ENCODE data around the gene JADE1.

Gene JADE1

DNA sequence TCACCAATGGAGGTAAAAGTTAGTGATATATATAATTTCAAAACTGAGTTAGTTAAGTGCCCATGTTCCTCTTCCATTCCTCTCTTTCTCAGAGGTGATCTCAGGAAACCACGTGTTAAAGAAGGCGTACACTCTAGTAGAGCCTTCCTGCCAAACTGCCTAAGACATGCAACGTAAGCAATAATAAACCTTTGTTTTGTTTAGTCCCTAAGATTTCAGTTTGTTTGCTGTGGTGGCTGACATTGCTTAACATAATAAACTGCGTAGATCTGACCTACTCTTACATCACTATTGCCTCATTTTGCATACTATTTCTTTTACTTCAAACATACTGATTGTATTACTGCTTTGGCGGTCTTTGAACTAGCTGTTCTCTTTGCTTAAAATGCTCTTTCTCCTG is 99.2 kb downstream of the JADE1 start:
- Histone ChIP-seq H3K4me3 (ENCODE audit: low read depth, low read length) (no peak overlapping the region), H3K27ac (ENCODE audit: extremely low read depth, low read depth, low read length) (no peak overlapping the region), H3K9me3 (ENCODE audit: control insufficient read depth, insufficient read depth, low read depth, low read length) (no peaks in the 10 kb centered on the region), H3K36me3 (ENCODE audit: control insufficient read depth in 2 of 2, insufficient read depth in 1 of 2, low read length in 2 of 2) (no peaks in the 10 kb centered on the region), H3K4me1 (ENCODE audit: control insufficient read depth, insufficient read depth, low read length) (no peaks in the 10 kb centered on the region)
- POLR2A ChIA-PET, result no interaction called here
- TF ChIP-seq ZBTB20 (tag by site-specific recombination; IDR thresholded peaks at IDR 0.05) (no peak), ZFP37 (tag by site-specific recombination; IDR thresholded peaks at IDR 0.05) (no peak), ZNF473 (tag by site-specific recombination; IDR thresholded peaks at IDR 0.05) (no peak), PATZ1 (tag by site-specific recombination; IDR thresholded peaks at IDR 0.05) (no peak), ZNF623 (tag by site-specific recombination; IDR thresholded peaks at IDR 0.05) (no peak), ZNF221 (tag by site-specific recombination; IDR thresholded peaks at IDR 0.05; ENCODE audit: borderline replicate concordance) (no peak), ZNF560 (tag by site-specific recombination; IDR thresholded peaks at IDR 0.05; ENCODE audit: borderline replicate concordance) (no peak), GFI1B (tag by site-specific recombination; IDR thresholded peaks at IDR 0.05) (no peak)
- CTCF ChIA-PET, result no interaction called here

GRCh38 chr4:128913228-128913627 is 103.7 kb downstream of the JADE1 start:
- ChIA-PET CTCF (interaction anchor here (0.6 kb wide), 1 partner anchor 40 kb away, joined by 3 read pairs; no protein-coding TSS in a partner anchor), POLR2A (no interaction called here)
- Histone ChIP-seq H3K36me3 (ENCODE audit: control insufficient read depth in 2 of 2, insufficient read depth in 1 of 2, low read length in 2 of 2) (no peaks in the 10 kb centered on the region), H3K4me3 (ENCODE audit: low read depth, low read length) (no peak overlapping the region), H3K4me1 (ENCODE audit: control insufficient read depth, insufficient read depth, low read length) (no peaks in the 10 kb centered on the region), H3K27ac (ENCODE audit: extremely low read depth, low read depth, low read length) (no peak overlapping the region), H3K9me3 (ENCODE audit: control insufficient read depth, insufficient read depth, low read depth, low read length) (no peaks in the 10 kb centered on the region)
- TF ChIP-seq ZNF248 (tag by site-specific recombination; IDR thresholded peaks at IDR 0.05), result no peak

DNA sequence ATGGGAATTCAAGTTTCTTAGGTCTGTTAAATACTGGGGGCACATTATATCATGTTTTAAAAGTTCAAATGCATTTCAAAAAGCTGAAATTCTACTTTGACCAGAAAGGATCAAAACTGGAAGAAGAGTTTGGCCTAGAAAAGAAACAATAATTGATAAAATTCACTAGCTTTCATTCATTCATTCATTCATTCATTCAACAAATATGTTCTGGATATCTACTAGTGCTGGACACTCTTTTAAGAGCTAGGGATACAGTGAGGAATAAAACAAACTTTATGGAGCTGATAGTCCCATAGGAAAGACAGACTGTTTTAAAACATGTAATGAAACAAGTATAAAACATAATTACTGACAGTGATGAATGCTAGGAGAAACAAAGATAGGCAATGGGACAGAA is 106.0 kb downstream of the JADE1 start:
- TF ChIP-seq ZNF26 (tag by site-specific recombination; IDR thresholded peaks at IDR 0.05), result no peak
- no peak for TF ChIP-seq ZNF585B (tag by site-specific recombination; IDR thresholded peaks at IDR 0.05)
- TF ChIP-seq ZNF704 (tag by site-specific recombination; IDR thresholded peaks at IDR 0.05), result no peak
- TF ChIP-seq ZNF624 (tag by site-specific recombination; IDR thresholded peaks at IDR 0.05), result no peak
- TF ChIP-seq, protein P1, sequence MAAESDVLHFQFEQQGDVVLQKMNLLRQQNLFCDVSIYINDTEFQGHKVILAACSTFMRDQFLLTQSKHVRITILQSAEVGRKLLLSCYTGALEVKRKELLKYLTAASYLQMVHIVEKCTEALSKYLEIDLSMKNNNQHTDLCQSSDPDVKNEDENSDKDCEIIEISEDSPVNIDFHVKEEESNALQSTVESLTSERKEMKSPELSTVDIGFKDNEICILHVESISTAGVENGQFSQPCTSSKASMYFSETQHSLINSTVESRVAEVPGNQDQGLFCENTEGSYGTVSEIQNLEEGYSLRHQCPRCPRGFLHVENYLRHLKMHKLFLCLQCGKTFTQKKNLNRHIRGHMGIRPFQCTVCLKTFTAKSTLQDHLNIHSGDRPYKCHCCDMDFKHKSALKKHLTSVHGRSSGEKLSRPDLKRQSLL (tag by site-specific recombination; IDR thresholded peaks at IDR 0.05), result no peak
- TF ChIP-seq ZBTB1 (tag by site-specific recombination; IDR thresholded peaks at IDR 0.05), result no peak
- TF ChIP-seq ZNF626 (tag by site-specific recombination; IDR thresholded peaks at IDR 0.05), result no peak
- no peak for TF ChIP-seq ZSCAN5A (tag by site-specific recombination; IDR thresholded peaks at IDR 0.05)
- no peak for TF ChIP-seq IKZF3 (tag by site-specific recombination; IDR thresholded peaks at IDR 0.05)
- no peak for TF ChIP-seq ZNF629 (tag by site-specific recombination; IDR thresholded peaks at IDR 0.05)
- no peak overlapping the region for H3K4me3 ChIP-seq (ENCODE audit: low read depth, low read length)
- ChIA-PET POLR2A (no interaction called here), CTCF (no interaction called here)
- no peak overlapping the region for H3K27ac ChIP-seq (ENCODE audit: extremely low read depth, low read depth, low read length)
- no peaks in the 10 kb centered on the region for H3K36me3 ChIP-seq (ENCODE audit: control insufficient read depth in 2 of 2, insufficient read depth in 1 of 2, low read length in 2 of 2)
- H3K9me3 ChIP-seq (ENCODE audit: control insufficient read depth, insufficient read depth, low read depth, low read length), result no peaks in the 10 kb centered on the region
- H3K4me1 ChIP-seq (ENCODE audit: control insufficient read depth, insufficient read depth, low read length), result no peaks in the 10 kb centered on the region

All from HEK293 (cell line).